KMS-11 (cell line): ENCODE measurements around the gene ERC2.

Experiments used
- H2AFZ ChIP-seq: fragments of 200-600 bp; sonication (generic); 2 replicates; pipeline ENCODE4 v1.6.1; 2016; ENCODE audit warnings: antibody characterized with exemption, mixed run types, low read depth
- H3K27ac ChIP-seq: fragments of 200-600 bp; sonication (generic); 2 replicates; pipeline ENCODE4 v1.6.1; 2016; ENCODE audit warnings: mild to moderate bottlenecking, mixed run types
- H3K27me3 ChIP-seq: fragments of 200-600 bp; sonication (generic); 2 replicates; pipeline ENCODE4 v1.6.1; 2017; ENCODE audit warnings: mild to moderate bottlenecking, low read depth, mixed run types, moderate library complexity; ENCODE audit not compliant: insufficient read depth
- H3K36me3 ChIP-seq: fragments of 200-600 bp; sonication (generic); 2 replicates; pipeline ENCODE4 v1.6.1; 2017; ENCODE audit warnings: mild to moderate bottlenecking, mixed run types; ENCODE audit not compliant: insufficient read depth
- H3K4me1 ChIP-seq: fragments of 200-600 bp; sonication (generic); 2 replicates; pipeline ENCODE4 v1.6.1; 2016; ENCODE audit warnings: mild to moderate bottlenecking, low read depth, mixed run types; ENCODE audit not compliant: poor library complexity, severe bottlenecking
- H3K4me2 ChIP-seq: fragments of 200-600 bp; sonication (generic); 2 replicates; pipeline ENCODE4 v1.7.0; 2016; ENCODE audit warnings: mild to moderate bottlenecking, mixed run types
- H3K4me3 ChIP-seq: fragments of 200-600 bp; sonication (generic); IDR thresholded peaks from 2 replicates; pipeline ENCODE4 v1.6.1; 2017; ENCODE audit warnings: low read depth, low read length, mixed read lengths; ENCODE audit not compliant: insufficient read depth
- H3K79me2 ChIP-seq: fragments of 200-600 bp; sonication (generic); 2 replicates; pipeline ENCODE4 v1.6.1; 2016; ENCODE audit warnings: low read depth, mixed run types; ENCODE audit not compliant: insufficient read depth
- H3K9ac ChIP-seq: fragments of 200-600 bp; sonication (generic); 2 replicates; pipeline ENCODE4 v1.6.1; 2016; ENCODE audit warnings: mild to moderate bottlenecking, mixed run types
- H4K20me1 ChIP-seq: fragments of 200-600 bp; sonication (generic); 2 replicates; pipeline ENCODE4 v1.6.1; 2016; ENCODE audit warnings: mild to moderate bottlenecking, mixed run types; ENCODE audit not compliant: insufficient read depth
- CTCF ChIP-seq: fragments of 200-600 bp; sonication (generic); conservative IDR thresholded peaks from 2 replicates; pipeline ENCODE4 v1.6.1; 2017; ENCODE audit warnings: low read depth, mild to moderate bottlenecking, antibody characterized with exemption, low read length, moderate library complexity, mixed read lengths

The ERC2 gene

GRCh38 chr3:55501905-55502304, 966.4 kb downstream of the ERC2 start:
- H3K4me3 ChIP-seq = no peak overlapping the region
- H4K20me1 ChIP-seq = no peaks in the 10 kb centered on the region
- no peak overlapping the region for H3K9ac ChIP-seq
- no peaks in the 10 kb centered on the region for H3K4me1 ChIP-seq
- TF ChIP-seq CTCF = no peak
- H3K79me2 ChIP-seq = no peaks in the 10 kb centered on the region
- H3K27ac ChIP-seq = no peak overlapping the region
- H3K4me2 ChIP-seq = no peak overlapping the region
- H2AFZ ChIP-seq = no peak overlapping the region
- H3K27me3 ChIP-seq = no peaks in the 10 kb centered on the region
- H3K36me3 ChIP-seq = no peaks in the 10 kb centered on the region

GRCh38 chr3:55500555-55501330, 967.5 kb downstream of the ERC2 start:
- Histone ChIP-seq H3K36me3 (no peaks in the 10 kb centered on the region), H3K27ac (no peak overlapping the region), H3K4me1 (no peaks in the 10 kb centered on the region), H3K9ac (no peak overlapping the region), H3K79me2 (no peaks in the 10 kb centered on the region), H3K4me3 (no peak overlapping the region), H3K27me3 (no peaks in the 10 kb centered on the region), H2AFZ (no peak overlapping the region), H3K4me2 (no peak overlapping the region), H4K20me1 (no peaks in the 10 kb centered on the region)
- no peak for TF ChIP-seq CTCF

- Histone ChIP-seq H3K9ac (no peak overlapping the region), H3K36me3 (no peaks in the 10 kb centered on the region), H3K79me2 (no peaks in the 10 kb centered on the region), H3K4me3 (no peak overlapping the region), H4K20me1 (no peaks in the 10 kb centered on the region), H3K4me2 (no peak overlapping the region), H3K4me1 (no peaks in the 10 kb centered on the region), H2AFZ (no peak overlapping the region), H3K27me3 (no peaks in the 10 kb centered on the region), H3K27ac (no peak overlapping the region)
- TF ChIP-seq CTCF = no peak
These were observed 969.7 kb downstream of the ERC2 start for GRCh38 chr3:55498520-55498919.

GRCh38 chr3:55497250-55497649, 971.0 kb downstream of the ERC2 start:
- no peak for TF ChIP-seq CTCF
- Histone ChIP-seq H2AFZ (no peak overlapping the region), H3K4me1 (no peaks in the 10 kb centered on the region), H3K79me2 (no peaks in the 10 kb centered on the region), H3K36me3 (no peaks in the 10 kb centered on the region), H3K4me3 (no peak overlapping the region), H3K4me2 (no peak overlapping the region), H3K27ac (no peak overlapping the region), H3K27me3 (no peaks in the 10 kb centered on the region), H4K20me1 (no peaks in the 10 kb centered on the region), H3K9ac (no peak overlapping the region)
